AG10803 (cell line): ENCODE data around the gene GAB2.
A peak's percentile ranks its signal among the peaks of the same experiment; 100 is the strongest.

Experiments used
- DNase-seq: peaks from one replicate; pipeline ENCODE4 v3.0.0; 2010; ENCODE audit warnings: low read depth
- H3K4me3 ChIP-seq: 2 replicates; pipeline ENCODE4 v1.5.1; 2011; ENCODE audit warnings: mild to moderate bottlenecking, low read length, control low read depth
- CTCF ChIP-seq: conservative IDR thresholded peaks from 2 replicates; pipeline ENCODE4 v1.5.1; 2011; ENCODE audit warnings: mild to moderate bottlenecking, low read length, control low read depth, inconsistent platforms

Gene GAB2

GRCh38 chr11:78250099-78250498 is 167.5 kb downstream of the GAB2 start:
- H3K4me3 ChIP-seq, result no peak overlapping the region
- no peak for TF ChIP-seq CTCF
- DNase-seq, result no peak

GRCh38 chr11:78248903-78249302 is 168.7 kb downstream of the GAB2 start:
- no peak for TF ChIP-seq CTCF
- H3K4me3 ChIP-seq, result no peak overlapping the region
- DNase-seq, result no peak

GRCh38 chr11:78248191-78248590 is 169.4 kb downstream of the GAB2 start:
- no peak overlapping the region for H3K4me3 ChIP-seq
- no peak for TF ChIP-seq CTCF
- peak; percentile 71 for DNase-seq

- DNase-seq, result peak; percentile 41
- no peak for TF ChIP-seq CTCF
- no peak overlapping the region for H3K4me3 ChIP-seq
Observed at GRCh38 chr11:78244546-78245255, 172.9 kb downstream of the GAB2 start.

- peak; percentile 13 for DNase-seq
- no peak overlapping the region for H3K4me3 ChIP-seq
- TF ChIP-seq CTCF, result no peak
Observed at GRCh38 chr11:78244080-78244479, 173.5 kb downstream of the GAB2 start.

- DNase-seq, result no peak
- no peak overlapping the region for H3K4me3 ChIP-seq
- TF ChIP-seq CTCF, result no peak
Observed at GRCh38 chr11:78241475-78241874, 176.1 kb downstream of the GAB2 start.

- DNase-seq, result peak; percentile 11
- no peak for TF ChIP-seq CTCF
- H3K4me3 ChIP-seq, result no peak overlapping the region
Observed at GRCh38 chr11:78239781-78240180, 177.8 kb downstream of the GAB2 start.
